Mesenteric fat pad (tissue), 1 donor: ENCODE measurements around the gene UBE2V1. TPM values are rescaled to one million over a fixed set of nuclear protein-coding genes. Genes with fewer than 3 reads are reported as not detected.
"Not testable (repeated sequence)": the region's sequence is repeated elsewhere in the genome, so short reads cannot be mapped to it uniquely, and the experiment has no call there.

ENCODE experiments used
- DNase-seq: peaks from one replicate; pipeline ENCODE4 v3.0.0-alpha.2; 2020; ENCODE audit warnings: low spot score
- total RNA-seq: library from RNA; stranded (reverse); fragmentation: NEBNext Ultra II Directional; extraction: Animal tissue kit (Norgen Biotek cat#: 25700); gene quantifications from one replicate; pipeline ENCODE4 v1.2.1, GENCODE V29; 2021
- donor health status: DM: yes; HTN: yes; CAD: no.

Gene UBE2V1
- total RNA-seq, 1 donor from 2014 or later, result 89.0 TPM

DNA sequence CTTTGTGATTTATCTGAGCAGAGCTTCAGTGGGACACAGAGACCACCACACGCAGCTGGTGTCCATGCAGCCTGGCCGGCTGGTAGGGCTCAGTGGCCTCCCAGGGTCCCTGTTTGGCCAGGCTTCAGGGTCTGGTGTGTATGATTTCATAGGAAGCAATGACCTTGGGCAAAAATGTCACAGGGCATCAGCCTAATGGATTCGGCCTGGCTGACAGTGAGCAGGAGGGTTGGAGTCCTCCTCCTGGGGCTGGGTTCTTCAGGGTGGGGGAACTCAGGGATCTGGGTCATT lies 47.7 kb downstream of the UBE2V1 start:
- no peak for DNase-seq

DNA sequence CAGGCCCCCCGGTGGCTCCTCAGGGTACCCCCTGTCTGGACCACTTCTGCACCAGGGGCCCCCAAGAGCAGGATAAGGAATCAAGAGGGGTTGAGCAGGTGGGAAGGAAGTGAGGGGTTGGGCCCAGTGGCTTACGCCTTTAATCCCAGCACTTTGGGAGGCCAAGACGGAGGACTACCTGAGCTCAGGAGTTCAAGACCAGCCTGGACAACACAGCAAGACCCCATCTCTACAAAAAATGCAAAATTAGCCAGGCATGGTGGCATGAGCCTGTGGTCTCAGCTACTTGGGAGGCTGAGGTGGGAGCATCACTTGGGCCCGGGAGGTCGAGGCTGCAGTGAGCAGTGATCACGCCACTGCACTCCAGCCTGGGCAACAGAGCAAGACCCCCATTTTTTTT lies 49.2 kb downstream of the UBE2V1 start:
- not testable (repeated sequence) for DNase-seq

DNA sequence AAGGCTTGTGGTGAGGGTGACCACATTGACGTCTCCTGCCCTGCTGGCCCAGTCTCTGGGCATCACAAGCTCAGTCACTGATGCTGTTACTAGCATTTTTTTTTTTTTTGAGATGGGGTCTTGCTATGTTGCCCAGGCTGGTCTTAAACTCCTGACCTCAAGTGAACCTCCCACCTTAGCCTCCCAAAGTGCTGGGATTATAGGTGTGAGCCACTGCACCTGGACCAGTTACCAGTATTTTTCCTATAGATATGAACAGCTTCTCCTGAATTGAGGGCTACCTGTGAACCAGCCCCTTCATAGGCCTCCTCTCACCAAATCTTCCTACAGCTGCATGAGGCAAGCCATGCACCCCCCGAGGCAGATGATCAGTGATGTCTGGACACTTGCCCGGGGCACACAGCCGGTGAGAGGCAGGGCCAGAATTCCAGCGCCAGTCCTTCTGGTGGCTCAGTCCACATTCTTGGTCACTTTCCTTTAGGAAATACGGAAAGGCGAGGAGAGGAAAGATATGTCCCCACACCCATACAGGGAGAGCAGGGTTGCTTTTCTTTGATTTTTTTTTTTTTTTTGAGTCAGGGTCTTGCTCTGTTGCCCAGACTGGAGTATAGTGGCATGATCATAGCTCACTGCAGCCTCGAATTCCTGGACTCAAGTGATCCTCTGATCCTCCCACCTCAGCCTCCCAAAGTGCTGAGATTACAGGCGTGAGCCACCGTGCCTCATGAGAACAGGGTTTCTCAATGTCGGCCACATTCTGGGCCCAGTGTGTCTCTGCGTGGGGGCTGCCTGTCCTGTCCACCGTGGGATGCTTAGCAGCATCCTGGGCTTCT lies 50.7 kb downstream of the UBE2V1 start:
- DNase-seq, result no peak

DNA sequence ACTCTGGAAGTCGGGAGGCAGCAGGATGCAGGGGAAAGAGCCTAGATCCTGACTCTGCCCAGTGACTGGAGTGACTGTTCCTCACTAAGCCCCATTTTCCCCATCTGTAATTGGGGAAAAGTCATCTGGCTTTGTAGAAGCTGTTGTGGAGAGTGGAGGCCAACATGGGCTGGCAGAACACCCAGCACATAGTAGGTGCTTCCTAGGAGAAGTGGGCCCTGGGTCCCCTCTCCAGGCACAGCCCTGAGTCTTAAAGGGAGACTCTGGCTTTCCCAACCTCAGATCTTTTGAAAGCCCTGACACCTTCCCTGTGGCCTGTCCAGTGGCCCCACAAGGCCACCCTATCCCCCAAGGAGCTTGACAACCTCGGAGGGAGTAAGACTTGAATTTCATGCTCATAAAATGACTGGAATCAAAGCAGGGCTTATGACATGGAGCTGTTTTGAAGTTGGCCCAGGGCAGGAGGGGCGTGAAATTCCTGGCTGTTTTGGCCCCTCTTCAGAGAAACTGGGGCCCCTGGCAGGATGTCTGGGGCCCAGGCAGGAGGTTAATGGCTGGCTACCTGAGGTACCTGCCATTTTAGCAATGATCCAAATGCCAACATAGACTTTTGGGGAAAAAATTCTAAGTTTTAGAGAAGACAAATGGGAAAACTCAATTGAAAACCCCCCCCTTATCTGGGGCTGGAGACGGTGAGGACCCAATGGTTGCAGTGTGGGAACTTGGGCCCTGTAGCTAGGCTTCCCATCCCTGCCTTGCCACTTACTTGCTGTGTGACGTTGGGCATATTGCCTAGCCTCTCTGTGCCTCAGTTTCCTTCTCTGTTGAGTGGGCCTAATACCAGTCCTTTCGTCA lies 51.6 kb downstream of the UBE2V1 start:
- no peak for DNase-seq

DNA sequence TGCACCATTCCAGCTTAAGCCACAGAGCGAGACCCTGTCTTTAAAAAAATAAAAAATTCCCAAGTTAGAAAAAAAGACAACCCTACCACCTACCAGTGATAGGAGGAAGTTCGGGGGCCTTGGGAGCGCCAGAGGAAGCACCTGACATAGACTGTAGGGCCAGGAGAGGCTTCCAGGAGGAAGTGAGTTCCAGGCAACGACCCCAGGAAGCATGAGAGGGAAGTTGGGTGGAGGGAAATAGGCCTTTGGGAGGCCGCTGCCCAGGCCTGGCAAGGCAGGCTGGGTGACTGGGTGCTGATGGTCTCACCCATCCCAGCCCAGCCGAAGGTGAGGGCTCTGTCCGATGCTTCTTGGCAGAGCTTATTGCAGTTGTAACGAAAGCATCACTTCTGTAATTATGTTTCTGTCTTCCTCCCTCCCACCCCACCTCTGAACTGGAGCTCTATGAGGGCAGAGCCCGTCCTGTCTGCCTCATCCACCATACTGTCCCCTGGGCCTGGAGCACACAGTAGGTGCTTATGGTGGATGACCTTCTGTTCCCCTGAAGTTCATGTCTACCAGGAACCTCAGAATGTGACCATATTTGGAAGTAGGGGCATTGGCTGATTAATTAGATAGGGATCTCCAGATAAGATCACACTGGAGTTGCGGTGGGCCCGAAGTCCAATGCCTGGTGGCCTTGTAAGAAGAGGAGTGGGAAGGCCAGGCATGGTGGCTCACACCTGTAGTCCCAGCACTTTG lies 54.1 kb downstream of the UBE2V1 start:
- no peak for DNase-seq

DNA sequence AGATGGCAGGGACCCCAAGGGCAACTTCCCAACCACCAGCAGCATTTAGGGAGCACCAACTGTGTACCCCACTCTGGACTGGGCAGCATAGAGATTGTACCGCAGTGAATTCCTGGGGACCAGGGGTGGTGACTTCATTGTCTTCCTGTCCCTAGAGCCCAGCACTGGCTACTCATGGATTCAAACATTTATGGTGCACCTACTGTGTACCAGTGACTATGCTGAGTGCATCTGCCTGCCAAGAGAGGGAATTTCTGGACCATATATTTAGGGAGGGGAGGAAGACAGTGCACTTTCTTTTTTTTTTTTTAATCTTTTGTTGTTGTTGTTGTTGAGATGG lies 55.3 kb downstream of the UBE2V1 start:
- no peak for DNase-seq

DNA sequence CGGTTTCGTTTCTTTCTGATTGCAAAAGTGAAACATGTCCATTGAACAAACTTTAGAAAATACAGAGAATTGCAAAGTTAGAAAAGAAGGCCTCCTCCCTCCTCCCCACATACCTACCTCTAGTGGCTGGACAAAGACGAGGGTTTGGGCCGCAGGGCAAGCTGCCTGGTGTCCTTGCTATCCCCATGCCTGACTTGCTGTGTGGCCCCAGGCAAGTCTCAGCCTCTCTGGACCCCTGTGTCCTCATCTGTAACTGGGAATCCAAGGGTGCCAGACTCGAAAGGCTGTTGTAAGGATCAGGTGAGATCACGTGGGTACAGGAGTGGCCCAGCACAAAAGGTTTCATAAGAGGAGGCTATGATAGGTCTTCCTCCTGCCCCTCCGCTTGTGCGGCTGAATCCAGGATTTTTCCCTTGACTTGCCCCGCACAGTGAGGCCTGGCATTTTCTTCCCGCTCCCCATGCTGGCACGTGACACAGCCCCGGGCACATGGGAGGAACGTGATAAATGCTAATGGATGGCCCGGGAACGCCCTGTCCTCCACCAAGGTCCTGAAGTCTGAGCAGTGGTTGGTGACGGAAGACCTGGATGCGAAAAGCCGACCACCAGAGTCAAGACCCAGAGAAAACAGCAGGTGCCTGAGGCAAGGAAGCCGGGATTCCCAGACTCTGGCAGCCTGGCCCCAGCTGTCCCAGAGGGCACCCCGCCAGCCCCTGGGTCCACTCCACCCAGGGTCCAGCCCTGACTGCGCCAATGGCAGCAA lies 55.8 kb downstream of the UBE2V1 start:
- DNase-seq, result no peak

DNA sequence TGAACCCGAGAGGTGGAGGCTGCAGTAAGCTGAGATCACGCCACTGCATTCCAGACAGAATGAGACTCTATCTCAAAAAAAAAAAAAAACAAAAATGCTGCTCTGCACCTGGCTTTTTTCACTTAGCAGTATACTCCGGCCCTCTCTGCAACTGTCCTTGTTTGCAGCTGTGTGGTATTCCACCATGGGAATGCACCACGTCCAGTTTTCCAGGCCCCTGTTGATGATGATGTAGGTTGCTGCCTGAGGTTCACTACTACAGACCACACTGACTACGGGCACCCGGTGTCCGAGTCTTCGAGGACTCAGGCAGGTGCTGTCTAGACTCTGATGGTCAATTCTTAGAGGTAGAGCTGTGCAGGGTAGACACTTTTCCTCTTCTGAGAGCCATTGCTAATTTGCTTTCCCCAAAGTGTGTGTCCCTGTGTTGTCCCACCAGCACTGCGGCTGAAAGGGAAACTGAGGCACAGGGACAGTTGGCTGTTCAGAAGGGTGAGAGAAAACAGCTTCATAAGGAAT lies 56.5 kb downstream of the UBE2V1 start:
- DNase-seq, result no peak

DNA sequence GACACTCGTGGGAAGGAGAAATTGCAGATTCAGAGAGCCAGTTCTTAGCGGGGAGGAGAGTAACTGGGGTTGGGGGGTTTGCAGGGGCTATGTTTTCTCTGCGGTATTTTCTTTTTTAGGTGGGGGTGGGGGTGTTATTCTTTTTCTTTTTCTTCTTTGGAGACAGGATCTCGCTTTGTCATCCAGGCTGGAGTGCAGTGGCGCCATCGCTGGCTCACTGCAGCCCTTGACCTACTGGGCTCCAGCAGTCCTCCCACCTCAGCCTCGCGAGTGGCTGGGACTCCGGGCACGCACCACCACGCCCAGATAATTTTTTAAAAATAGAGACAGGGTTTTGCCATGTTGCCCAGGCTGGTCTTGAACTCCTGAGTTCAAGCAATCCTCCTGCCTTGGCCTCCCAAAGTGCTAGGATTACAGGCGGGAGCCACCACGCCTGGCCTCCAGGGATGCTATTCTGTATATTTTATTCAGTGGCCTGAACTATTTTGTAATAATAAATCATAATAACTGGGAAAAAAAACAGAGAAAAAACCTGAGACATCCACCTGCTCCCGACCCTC lies 57.3 kb downstream of the UBE2V1 start:
- no peak for DNase-seq

DNA sequence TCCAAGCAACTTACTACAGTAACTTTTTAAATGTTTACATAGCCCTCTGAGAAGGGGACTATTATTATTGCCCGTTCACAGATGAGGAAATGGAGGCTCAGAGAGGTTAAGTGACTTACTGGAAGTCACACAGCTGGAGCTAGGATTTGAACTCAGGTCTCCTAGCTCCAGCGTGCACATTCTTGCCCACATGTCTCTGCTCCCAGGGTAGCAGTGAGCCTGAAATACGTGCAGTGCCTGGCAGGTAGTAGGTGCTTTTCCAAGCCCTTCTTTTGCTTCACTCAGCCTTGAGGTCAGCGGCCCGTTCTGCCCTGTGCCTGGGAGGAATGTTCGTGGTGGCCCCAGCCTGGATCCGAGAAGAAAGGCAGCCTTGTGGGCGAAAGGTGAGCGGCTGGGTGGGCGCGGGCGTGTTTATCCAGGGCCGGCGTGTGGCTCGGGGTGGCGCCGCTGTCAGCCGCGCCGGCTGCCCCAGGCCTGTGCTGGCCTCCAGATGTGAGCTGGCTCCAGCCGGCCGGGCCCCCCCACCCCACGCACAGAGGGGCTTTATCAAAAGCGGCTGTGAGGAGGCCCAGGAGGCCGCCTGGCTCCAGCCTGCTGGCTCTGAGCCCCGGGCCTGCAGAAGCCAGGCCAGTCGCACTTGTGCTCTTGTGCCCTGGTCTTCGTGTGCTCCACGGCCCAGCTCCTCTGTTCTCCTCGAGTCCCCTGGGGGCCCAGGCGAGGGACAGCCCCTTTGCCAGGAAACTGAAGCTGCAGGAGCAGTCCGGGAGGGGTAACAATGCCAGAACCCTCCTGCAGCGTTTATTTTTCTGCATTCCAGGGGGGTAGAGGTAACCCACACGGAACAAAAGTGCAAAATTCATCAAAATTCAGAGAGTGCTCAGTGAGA lies 58.1 kb downstream of the UBE2V1 start:
- no peak for DNase-seq

DNA sequence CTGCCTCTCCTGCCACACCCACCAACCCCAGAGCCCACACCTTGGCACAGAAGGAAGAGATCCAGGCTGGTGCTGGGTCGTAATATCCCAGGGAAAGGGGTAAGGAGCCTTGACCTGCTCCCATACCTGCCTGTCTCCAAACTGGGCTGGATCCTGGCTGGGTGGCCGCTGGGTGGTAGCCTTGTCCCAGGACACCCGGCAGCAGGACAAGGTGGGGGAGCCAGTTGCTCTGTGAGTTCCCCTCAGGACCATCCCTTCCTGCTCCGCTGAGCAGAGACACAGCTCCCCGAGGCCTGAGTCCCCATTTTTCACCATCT lies 58.8 kb downstream of the UBE2V1 start:
- DNase-seq, result no peak

DNA sequence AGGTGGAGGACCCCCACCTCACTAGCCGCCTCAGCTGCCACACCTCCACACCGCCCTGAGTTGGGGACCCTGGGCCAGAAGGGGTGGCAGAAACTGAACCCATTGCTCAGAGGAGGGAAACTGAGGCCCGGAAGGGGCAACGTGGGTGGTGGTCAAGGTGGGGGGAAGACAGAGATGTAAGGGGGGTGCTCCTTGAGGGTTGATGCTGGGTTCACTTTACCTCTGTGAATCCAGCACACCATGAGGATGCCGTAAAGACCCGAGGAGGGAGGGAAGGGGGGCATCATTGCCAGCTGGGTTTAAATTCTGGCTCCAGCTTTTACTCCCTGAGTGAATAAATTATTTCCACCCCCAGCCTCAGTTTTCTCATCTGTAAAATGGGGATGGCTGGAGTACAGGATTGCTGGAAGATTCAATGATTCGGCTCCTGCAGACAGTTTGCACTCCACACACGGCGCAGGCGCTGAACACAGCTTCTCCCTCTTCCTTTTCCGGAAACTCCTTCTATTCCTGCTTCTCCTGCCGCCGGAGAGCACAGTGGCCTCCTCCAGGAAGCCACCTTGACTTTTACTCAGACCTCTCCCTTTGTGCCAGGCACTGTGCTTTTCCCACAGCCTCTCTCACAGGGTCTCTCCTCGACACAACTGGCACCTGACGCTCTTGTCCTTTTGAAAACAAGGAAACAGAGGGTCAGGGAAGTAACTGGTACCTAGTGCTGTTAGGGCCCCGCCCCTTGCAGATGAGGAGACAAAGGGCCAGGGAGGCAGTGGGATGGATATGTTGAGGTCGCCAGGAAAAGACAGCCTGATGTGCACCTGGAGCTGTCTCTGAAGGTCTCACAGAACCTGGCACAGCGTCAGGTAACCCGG lies 59.4 kb downstream of the UBE2V1 start:
- DNase-seq, result no peak

DNA sequence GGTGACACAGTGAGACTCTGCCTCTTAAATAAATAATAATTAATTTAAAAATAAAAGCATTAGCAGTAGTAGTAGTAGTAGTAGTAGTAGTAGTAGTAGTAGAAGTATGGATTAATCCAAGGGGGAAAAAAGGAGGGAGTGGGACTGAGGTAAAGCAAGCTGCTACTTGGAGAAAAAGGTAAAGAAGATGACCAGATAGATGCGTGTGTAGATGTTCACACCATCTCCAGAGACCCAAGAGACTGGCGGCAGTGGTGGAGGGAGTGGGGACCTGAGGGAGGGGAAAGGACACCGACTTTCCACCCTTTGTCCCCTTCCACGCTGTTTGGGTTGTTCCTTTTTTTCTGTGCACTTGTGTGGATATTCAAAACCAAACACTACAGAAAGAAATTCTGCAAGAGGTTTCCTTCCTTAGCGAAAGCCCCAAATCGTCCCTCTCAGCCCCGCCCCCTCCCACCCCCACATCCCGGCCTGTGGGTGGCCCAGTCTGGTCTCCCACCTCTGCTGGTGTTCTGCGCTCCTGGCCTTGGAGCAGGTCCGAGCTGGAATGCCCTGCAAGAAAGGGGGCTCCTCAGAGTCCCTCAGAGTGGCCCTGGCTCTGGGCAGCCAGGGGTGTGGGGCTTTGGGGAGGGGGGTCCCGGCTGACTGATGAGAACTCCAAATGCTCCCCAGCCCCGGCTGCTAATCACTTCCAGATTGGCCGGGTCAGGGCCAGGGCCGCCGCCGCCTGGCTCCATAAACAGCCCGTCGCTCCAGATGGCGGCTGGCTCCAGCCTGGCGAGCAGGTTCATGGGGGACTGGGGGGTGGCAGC lies 60.2 kb downstream of the UBE2V1 start:
- no peak for DNase-seq

DNA sequence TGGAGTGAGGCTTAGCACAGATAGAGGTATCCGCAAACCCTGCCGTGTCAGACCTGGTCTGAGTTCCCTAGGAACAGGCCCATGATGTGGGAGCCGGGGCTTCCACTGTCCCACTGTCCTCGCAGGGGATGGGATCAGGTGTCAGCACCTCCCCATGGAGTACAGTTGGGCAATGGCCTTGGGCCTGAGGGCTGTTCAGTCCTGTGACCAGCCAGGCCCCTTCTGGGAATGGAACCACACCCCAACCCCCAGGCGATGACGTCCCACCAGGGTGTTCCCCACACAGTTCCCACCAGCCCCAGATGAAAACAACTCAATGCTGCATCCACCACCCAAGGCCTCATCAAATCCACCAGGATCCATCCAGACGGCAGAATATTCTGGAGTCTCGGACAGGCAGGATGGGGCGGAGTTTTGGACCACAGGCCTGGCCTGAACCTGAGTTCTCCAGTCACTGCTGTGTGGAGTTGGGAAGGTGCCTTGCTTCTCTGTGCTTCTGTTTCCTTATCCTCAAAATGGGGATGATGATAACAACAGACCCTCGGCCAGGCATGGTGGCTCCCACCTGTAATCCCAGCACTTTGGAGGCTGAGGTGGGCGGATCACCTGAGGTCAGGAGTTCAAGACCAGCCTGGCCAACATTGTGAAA lies 62.2 kb downstream of the UBE2V1 start:
- no peak for DNase-seq

DNA sequence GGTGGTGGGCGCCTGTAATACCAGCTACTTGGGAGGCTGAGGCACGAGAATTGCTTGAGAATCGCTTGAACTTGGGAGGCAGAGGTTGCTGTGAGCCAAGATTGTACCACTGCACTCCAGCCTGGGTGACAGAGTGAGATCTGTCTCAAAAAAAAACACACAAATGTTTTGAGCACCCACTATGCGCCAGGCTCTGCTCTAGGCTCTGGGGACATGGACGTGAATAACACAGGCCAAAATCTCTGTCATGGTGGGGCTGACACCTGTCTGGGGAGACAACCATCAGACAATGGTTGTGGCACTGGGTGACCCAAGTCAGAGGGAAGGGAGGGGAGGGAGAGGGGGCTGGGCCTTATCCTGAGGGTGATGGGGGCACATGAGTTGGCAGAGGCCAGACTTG lies 62.7 kb downstream of the UBE2V1 start:
- DNase-seq, result no peak

DNA sequence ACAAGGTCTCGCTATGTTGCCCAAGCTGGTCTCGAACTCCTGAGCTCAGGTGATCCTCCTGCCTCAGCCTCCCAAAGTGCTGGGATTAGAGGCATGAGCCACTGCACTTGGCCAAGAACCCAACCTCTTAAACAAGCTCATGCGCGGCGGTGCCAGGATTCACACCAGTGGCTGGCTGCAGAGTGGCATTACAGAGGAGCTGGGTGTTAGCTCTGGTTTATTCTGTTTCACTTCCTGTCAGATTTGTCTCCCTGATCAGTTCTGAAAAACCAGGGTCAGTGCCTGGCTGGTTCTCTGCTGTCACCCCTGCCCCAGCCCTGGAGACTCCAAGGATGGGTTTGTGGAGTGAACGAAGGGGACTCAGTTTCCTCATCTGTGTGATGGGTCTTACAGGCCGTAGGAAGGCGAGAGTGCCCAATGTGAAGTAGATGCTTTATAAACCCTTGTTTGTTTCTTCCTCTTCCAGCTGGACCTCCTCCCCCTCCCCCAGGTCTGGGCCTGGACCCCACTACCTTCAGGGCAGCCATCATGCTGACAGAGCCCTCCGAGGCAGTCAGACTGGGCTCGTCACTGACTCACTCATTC lies 63.4 kb downstream of the UBE2V1 start:
- no peak for DNase-seq
